ENCODE results near the gene ADCY1. TPM values are rescaled to one million over a fixed set of nuclear protein-coding genes. Genes with fewer than 3 reads are reported as not detected.
A peak's percentile ranks its signal among the peaks of the same experiment; 100 is the strongest.

ADCY1 gene
- total RNA-seq, 4 donors from 2014 or later = 0.15 to 0.72 (median 0.26) TPM

GRCh38 chr7:45683556-45684148 lies 109.5 kb downstream of the ADCY1 start:
- no peak overlapping the region for H3K4me3 ChIP-seq
- H3K9me3 ChIP-seq = no peaks in the 10 kb centered on the region
- TF ChIP-seq EP300 (IDR thresholded peaks at IDR 0.05) (no peak), POLR2A (IDR thresholded peaks at IDR 0.05) (no peak), POLR2AphosphoS5 (IDR thresholded peaks at IDR 0.05) (no peak)
- no peaks in the 10 kb centered on the region for H3K4me1 ChIP-seq
- no peaks in the 10 kb centered on the region for H3K27me3 ChIP-seq
- H3K27ac ChIP-seq = no peak overlapping the region
- no peaks in the 10 kb centered on the region for H3K36me3 ChIP-seq
- peak in 1 of 2 donors; percentile 70 for DNase-seq (ENCODE audit: low spot score in 2 of 2)
- 93% methylated on average over 13 of the region's 13 CpGs for WGBS

- DNase-seq (ENCODE audit: low spot score in 2 of 2) = peak in 1 of 2 donors; percentile 49
Measured at GRCh38 chr7:45684910-45685618, 110.9 kb downstream of the ADCY1 start.

GRCh38 chr7:45685619-45686240 lies 111.6 kb downstream of the ADCY1 start:
- peak; percentile 54 to 65 for DNase-seq (ENCODE audit: low spot score in 2 of 2)
- no peaks in the 10 kb centered on the region for H3K27me3 ChIP-seq
- H3K9me3 ChIP-seq = no peaks in the 10 kb centered on the region
- no peaks in the 10 kb centered on the region for H3K4me1 ChIP-seq
- H3K27ac ChIP-seq = no peak overlapping the region
- H3K4me3 ChIP-seq = no peak overlapping the region
- 90% methylated on average over 11 of the region's 11 CpGs for WGBS
- no peaks in the 10 kb centered on the region for H3K36me3 ChIP-seq
- TF ChIP-seq POLR2AphosphoS5 (IDR thresholded peaks at IDR 0.05) = no peak
- no peak for TF ChIP-seq POLR2A (IDR thresholded peaks at IDR 0.05)
- TF ChIP-seq EP300 (IDR thresholded peaks at IDR 0.05) = no peak
- TF ChIP-seq CTCF (IDR thresholded peaks at IDR 0.05) = no peak

More at GRCh38 chr7:45684910-45685618, 110.9 kb downstream of the ADCY1 start:
- H3K27ac ChIP-seq = no peak overlapping the region
- H3K36me3 ChIP-seq = no peaks in the 10 kb centered on the region
- no peak for TF ChIP-seq POLR2AphosphoS5 (IDR thresholded peaks at IDR 0.05)
- TF ChIP-seq EP300 (IDR thresholded peaks at IDR 0.05) = no peak
- no peak for TF ChIP-seq CTCF (IDR thresholded peaks at IDR 0.05)
- no peak for TF ChIP-seq POLR2A (IDR thresholded peaks at IDR 0.05)
- WGBS = 62% methylated on average over 8 of the region's 8 CpGs
- no peaks in the 10 kb centered on the region for H3K27me3 ChIP-seq
- no peaks in the 10 kb centered on the region for H3K9me3 ChIP-seq
- H3K4me1 ChIP-seq = no peaks in the 10 kb centered on the region
- H3K4me3 ChIP-seq = no peak overlapping the region

GRCh38 chr7:45686441-45687184 lies 112.4 kb downstream of the ADCY1 start:
- no peaks in the 10 kb centered on the region for H3K27me3 ChIP-seq
- no peak for TF ChIP-seq EP300 (IDR thresholded peaks at IDR 0.05)
- TF ChIP-seq POLR2AphosphoS5 (IDR thresholded peaks at IDR 0.05) = no peak
- TF ChIP-seq CTCF (IDR thresholded peaks at IDR 0.05) = no peak
- no peak for TF ChIP-seq POLR2A (IDR thresholded peaks at IDR 0.05)
- no peak overlapping the region for H3K27ac ChIP-seq
- H3K36me3 ChIP-seq = no peaks in the 10 kb centered on the region
- no peak overlapping the region for H3K4me3 ChIP-seq
- H3K4me1 ChIP-seq = no peaks in the 10 kb centered on the region
- peak in 1 of 2 donors; percentile 65 for DNase-seq (ENCODE audit: low spot score in 2 of 2)
- H3K9me3 ChIP-seq = no peaks in the 10 kb centered on the region
- 88% methylated on average over 14 of the region's 19 CpGs for WGBS

GRCh38 chr7:45687185-45687560 lies 113.0 kb downstream of the ADCY1 start:
- no peaks in the 10 kb centered on the region for H3K9me3 ChIP-seq
- H3K4me1 ChIP-seq = no peaks in the 10 kb centered on the region
- 100% methylated on average over 1 of the region's 3 CpGs for WGBS
- no peaks in the 10 kb centered on the region for H3K27me3 ChIP-seq
- TF ChIP-seq POLR2A (IDR thresholded peaks at IDR 0.05) (no peak), POLR2AphosphoS5 (IDR thresholded peaks at IDR 0.05) (no peak), EP300 (IDR thresholded peaks at IDR 0.05) (no peak)
- peak in 1 of 2 donors; percentile 68 for DNase-seq (ENCODE audit: low spot score in 2 of 2)
- no peak overlapping the region for H3K27ac ChIP-seq
- H3K36me3 ChIP-seq = no peaks in the 10 kb centered on the region
- no peak overlapping the region for H3K4me3 ChIP-seq

Measured in suprapubic skin (tissue), 4 donors.